Heart left ventricle (tissue), 16 donors: Measurements from ENCODE around the gene GRK5. TPM values are rescaled to one million over a fixed set of nuclear protein-coding genes. Genes with fewer than 3 reads are reported as not detected.

ENCODE experiments used
- ATAC-seq, 4 donors: fragments of 200-7000 bp; cut with Tn5 transposase; one replicate each; pipeline ENCODE4 v1.9.1; 2020 to 2022; ENCODE audit warnings: moderate library complexity in 4 of 4, mild to moderate bottlenecking in 3 of 4, moderate number of reproducible peaks in 1 of 4
- DNase-seq, 5 donors: peaks; one replicate each; pipeline ENCODE4 v3.0.0-alpha.2; 2020
- H3K27ac ChIP-seq, 12 donors: fragments of 200-600 bp; sonication (generic) in 4 of 12; one replicate each; pipeline versions ENCODE4 v1.5.0 to v1.8.0; 2016 to 2022; ENCODE audit warnings: mild to moderate bottlenecking in 2 of 12
- H3K27me3 ChIP-seq, 9 donors: fragments of 200-600 bp; sonication (generic) in 2 of 9; one replicate each; pipeline versions ENCODE4 v1.5.1 to v1.8.0; 2016 to 2022; ENCODE audit warnings: mild to moderate bottlenecking in 3 of 9
- H3K36me3 ChIP-seq, 9 donors: fragments of 200-600 bp; sonication (generic) in 2 of 9; one replicate each; pipeline versions ENCODE4 v1.5.0 to v1.8.0; 2018 to 2022; ENCODE audit warnings: mild to moderate bottlenecking in 2 of 9
- H3K4me1 ChIP-seq, 12 donors: fragments of 200-600 bp; sonication (generic) in 4 of 12; one replicate each; pipeline versions ENCODE4 v1.5.0 to v1.8.0; 2016 to 2022; ENCODE audit warnings: mild to moderate bottlenecking in 3 of 12
- H3K4me3 ChIP-seq, 12 donors: fragments of 200-600 bp; sonication (generic) in 4 of 12; one replicate each; pipeline versions ENCODE4 v1.5.0 to v1.8.0; 2017 to 2022; ENCODE audit warnings: mild to moderate bottlenecking in 9 of 12, moderate library complexity in 4 of 12
- H3K9me3 ChIP-seq, 12 donors: fragments of 200-600 bp; sonication (generic) in 4 of 12; one replicate each; pipeline versions ENCODE4 v1.5.0 to v1.8.0; 2016 to 2022; ENCODE audit warnings: mild to moderate bottlenecking in 1 of 12
- POLR2A ChIP-seq, 2 donors: fragments of 450-650 bp; IDR thresholded peaks; one replicate each; pipeline ENCODE4 v1.6.1; 2017; ENCODE audit warnings: antibody characterized with exemption in 2 of 2, mild to moderate bottlenecking in 2 of 2, moderate library complexity in 2 of 2
- WGBS, 4 donors: extraction: QIAGEN DNeasy Blood & Tissue Kit in 2 of 4; methylation state at CpG; one replicate each; pipeline versions ENCODE4 v1.1.5 to v1.1.7; 2013 to 2018; 5-methylcytosine and 5-hydroxymethylcytosine counted together
- intact Hi-C, 10 donors: fragments of 100-400 bp; cut with DNase I; formaldehyde crosslinking; loops; one replicate each; pipeline versions ENCODE4 v1.11.1 to v1.14.2; 2022
- polyA plus RNA-seq, 2 donors: library from polyadenylated mRNA; stranded (reverse); fragments of 200-250 nt; gene quantifications; one replicate each; pipeline ENCODE4 v1.2.3, GENCODE V29; 2013
- total RNA-seq, 9 donors: library from RNA; depleted of rRNA in 2 of 9; stranded (reverse); fragments of >200 nt in 2 of 9; fragmentation: NEBNext Ultra II Directional in 3 of 9; extraction: Animal tissue kit (Norgen Biotek cat#: 25700) in 3 of 9; gene quantifications; one replicate each; pipeline versions ENCODE4 v1.1.0 to v1.2.4, GENCODE V29; 2016 to 2023
- TF ChIP-seq, protein P1 (sequence below), 12 donors: fragments of 200-600 bp; sonication (generic) in 4 of 12; IDR thresholded peaks; one replicate each; pipeline versions ENCODE4 v1.5.0 to v1.8.0; 2018 to 2022; ENCODE audit warnings: antibody characterized with exemption in 12 of 12, mild to moderate bottlenecking in 5 of 12
- donor health status: ischemic (EF 13 %, LVEDD 7.1; RV severe dilation, severe dysfunction).
- donor health status: healthy with polysubstance abuse.
- donor health status: DM: no; HTN: yes; CAD: no.
- donor health status: DM: no; HTN: no; CAD: no.
- donor health status: ischemic (EF 25% LVEDD 6.9; RV normal size, moderate dysfunction).
- donor health status: ischemic (EF 25% LVEDD 5.7; RV mildly dilated, moderate dysfunction).
- donor health status: healthy.
- donor health status: DM: yes; HTN: yes; CAD: no.
- donor health status: ischemic (EF 35%, LVEDD 5.7; RV mildly dilated, moderate dysfunction).
- donor health status: nonischemic (EF 11% LVEDD 7.7; RV severe dilation, severe dysfunction).
- donor health status: DM: yes; HTN: yes; CAD: no.
- donor health status: PGD.
- donor health status: ischemic (EF 29% LVEDD 5.4; RV normal size, mild dysfunction).
- donor health status: nonischemic (EF 23%, LVEDD 6.1; RV moderate dilation, normal function).

Gene GRK5
- total and polyA plus RNA-seq, 11 donors = 13.1 to 58.0 (median 30.2) TPM

DNA sequence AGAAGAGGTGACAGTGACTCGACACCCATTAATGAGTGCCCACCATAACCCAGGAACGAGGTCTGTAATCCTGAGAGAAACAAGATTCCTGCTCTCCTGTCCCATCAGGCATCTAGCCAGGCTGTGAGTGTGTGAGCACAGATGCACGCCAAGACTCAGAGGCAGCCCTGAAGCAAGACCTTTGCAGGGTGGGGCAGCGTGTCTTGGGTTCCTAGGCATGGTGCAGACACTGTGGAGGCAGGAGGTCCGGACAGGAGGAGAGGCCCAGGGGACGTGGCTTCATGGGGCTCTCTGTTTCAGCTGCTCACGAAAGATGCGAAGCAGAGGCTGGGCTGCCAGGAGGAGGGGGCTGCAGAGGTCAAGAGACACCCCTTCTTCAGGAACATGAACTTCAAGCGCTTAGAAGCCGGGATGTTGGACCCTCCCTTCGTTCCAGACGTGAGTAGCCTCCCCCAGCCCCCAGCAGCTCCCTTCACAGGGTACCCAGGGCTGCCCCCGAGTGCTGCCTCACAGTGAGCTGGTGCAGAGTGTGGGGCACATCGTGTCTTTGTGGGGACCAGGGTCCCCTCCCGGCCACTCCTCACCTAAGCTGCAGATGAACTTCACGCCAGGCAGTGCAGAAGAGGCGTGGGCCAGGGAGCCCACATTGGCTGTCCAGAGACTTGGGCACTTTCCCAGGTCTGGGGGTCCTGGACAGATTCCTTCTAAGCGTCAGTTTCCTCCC, 240.6 kb downstream of the GRK5 start:
- no peak overlapping the region for H3K4me3 ChIP-seq
- H3K36me3 ChIP-seq = peaks cover 0 to 86% (median 60%) of the 10 kb centered on the region in 9 donors
- H3K9me3 ChIP-seq = no peaks in the 10 kb centered on the region
- H3K4me1 ChIP-seq = peaks cover 0 to 24% (median 5%) of the 10 kb centered on the region in 12 donors
- H3K27ac ChIP-seq = no peak overlapping the region
- TF ChIP-seq POLR2A (IDR thresholded peaks at IDR 0.05) = no peak
- TF ChIP-seq, protein P1, sequence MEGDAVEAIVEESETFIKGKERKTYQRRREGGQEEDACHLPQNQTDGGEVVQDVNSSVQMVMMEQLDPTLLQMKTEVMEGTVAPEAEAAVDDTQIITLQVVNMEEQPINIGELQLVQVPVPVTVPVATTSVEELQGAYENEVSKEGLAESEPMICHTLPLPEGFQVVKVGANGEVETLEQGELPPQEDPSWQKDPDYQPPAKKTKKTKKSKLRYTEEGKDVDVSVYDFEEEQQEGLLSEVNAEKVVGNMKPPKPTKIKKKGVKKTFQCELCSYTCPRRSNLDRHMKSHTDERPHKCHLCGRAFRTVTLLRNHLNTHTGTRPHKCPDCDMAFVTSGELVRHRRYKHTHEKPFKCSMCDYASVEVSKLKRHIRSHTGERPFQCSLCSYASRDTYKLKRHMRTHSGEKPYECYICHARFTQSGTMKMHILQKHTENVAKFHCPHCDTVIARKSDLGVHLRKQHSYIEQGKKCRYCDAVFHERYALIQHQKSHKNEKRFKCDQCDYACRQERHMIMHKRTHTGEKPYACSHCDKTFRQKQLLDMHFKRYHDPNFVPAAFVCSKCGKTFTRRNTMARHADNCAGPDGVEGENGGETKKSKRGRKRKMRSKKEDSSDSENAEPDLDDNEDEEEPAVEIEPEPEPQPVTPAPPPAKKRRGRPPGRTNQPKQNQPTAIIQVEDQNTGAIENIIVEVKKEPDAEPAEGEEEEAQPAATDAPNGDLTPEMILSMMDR (IDR thresholded peaks at IDR 0.05) = no peak
- WGBS, 4 donors = 83 to 95% (median 91%) methylated on average over 13 to 18 of the region's 18 CpGs
- intact Hi-C loops = loop anchor here in 1 of 10 donors (5.0 kb wide), 1 partner anchor 274 kb away; no protein-coding TSS in a partner anchor
- no peak for ATAC-seq
- peak in 2 of 5 donors; percentile 26 to 57 for DNase-seq
- no peaks in the 10 kb centered on the region for H3K27me3 ChIP-seq

DNA sequence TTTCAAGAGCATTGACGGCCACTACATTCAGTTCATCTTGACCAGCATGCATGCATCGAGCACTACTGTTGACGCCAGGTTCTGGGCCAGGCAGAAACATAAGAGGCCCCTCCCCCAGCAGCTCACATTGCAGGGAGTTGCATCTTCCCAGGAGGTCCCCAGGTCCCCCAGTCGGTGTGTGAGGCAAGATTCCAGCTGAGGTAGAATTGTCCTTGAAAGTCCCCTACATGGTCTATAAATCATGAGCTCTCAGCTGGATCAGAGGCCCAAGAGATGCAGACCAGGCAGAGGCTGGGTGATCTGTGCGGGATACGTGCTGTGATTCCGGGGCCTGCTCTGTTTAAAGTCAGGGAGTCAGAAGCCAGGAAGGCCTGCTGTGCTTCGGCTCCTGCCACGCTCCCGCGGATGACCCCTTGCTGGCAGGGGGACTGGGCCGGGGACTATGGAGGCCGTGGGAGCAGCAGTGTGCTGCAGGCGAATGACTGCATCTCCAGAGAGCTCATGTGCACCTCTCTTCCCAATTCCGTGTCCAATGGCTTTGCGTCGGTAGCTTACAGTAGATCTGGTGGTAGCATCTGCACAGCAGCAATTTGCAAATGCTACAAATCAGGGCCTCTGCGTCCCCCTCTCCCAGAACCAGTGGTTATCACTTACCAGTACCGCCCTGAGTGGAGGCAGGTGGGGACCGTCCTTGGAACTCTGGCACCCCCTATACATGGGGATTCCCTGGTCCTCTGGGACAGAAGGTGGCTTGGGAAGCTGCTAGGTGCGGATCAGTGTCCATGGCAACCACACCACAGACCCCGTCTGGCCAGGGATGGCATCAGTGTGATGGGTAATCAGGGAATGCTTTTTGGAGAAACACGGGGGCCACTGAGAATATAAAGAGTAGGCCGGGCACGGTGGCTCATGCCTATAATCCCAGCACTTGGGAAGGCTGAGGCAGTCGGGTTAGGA, 241.5 kb downstream of the GRK5 start:
- DNase-seq = peak in 2 of 5 donors; percentile 15 to 42
- intact Hi-C loops = loop anchor here in 1 of 10 donors (5.0 kb wide), 1 partner anchor 273 kb away; no protein-coding TSS in a partner anchor
- Histone ChIP-seq H3K36me3 (peaks cover 0 to 86% (median 65%) of the 10 kb centered on the region in 9 donors), H3K4me3 (no peak overlapping the region), H3K27me3 (no peaks in the 10 kb centered on the region), H3K27ac (no peak overlapping the region), H3K9me3 (no peaks in the 10 kb centered on the region), H3K4me1 (peaks cover 0 to 24% (median 5%) of the 10 kb centered on the region in 12 donors)
- no peak for ATAC-seq
- WGBS, 4 donors = 85 to 90% (median 87%) methylated on average over 25 to 26 of the region's 26 CpGs
- TF ChIP-seq, protein P1 (IDR thresholded peaks at IDR 0.05) = no peak
- no peak for TF ChIP-seq POLR2A (IDR thresholded peaks at IDR 0.05)

DNA sequence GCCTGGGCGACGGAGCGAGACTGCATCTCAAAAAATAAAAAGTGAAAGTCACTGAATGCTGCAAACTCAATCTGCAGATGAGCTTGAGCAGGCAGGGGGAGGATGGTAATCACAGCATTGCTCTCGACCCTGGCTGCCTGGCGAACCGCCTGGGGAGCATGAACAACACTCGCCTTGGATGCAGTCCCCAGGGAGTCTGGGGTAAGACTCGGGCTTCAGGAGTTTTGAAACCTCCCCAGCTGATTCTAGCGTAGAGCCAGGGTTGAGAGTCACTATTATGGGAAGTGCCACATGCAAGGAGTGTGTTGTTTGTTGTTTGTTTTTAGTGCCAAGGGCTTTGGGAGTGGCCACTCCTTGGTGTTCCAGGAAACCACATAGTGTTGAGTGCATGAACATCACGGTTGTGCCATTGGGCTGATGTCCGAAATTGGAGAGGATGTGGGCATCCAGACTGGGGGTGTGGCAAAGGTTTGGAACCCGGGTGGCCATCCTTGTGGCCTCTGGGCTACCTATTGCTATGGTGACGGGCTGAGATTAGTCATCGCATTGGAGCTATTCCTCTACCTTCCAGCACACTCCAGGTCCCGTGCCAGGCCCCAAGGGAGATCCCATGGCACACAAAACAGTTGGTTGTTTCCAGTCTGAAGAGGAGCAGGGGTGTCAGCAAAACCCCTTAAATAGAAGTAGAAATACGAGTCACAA, 242.5 kb downstream of the GRK5 start:
- intact Hi-C loops = loop anchor here in 1 of 10 donors (5.0 kb wide), 1 partner anchor 272 kb away; no protein-coding TSS in a partner anchor
- TF ChIP-seq, protein P1 (IDR thresholded peaks at IDR 0.05) = no peak
- TF ChIP-seq POLR2A (IDR thresholded peaks at IDR 0.05) = no peak
- Histone ChIP-seq H3K27ac (peak overlapping the region in 1 of 12 donors; percentile 7), H3K9me3 (no peaks in the 10 kb centered on the region), H3K4me3 (no peak overlapping the region), H3K4me1 (peaks cover 0 to 17% (median 3%) of the 10 kb centered on the region in 12 donors), H3K27me3 (no peaks in the 10 kb centered on the region), H3K36me3 (peaks cover 0 to 87% (median 69%) of the 10 kb centered on the region in 9 donors)
- WGBS, 4 donors = 74 to 82% (median 78%) methylated on average over 16 of the region's 16 CpGs
- DNase-seq (peak in 3 of 5 donors; percentile 58 to 79 (median 77)), ATAC-seq (peak in 1 of 4 donors; percentile 15)
